HEK293 (cell line): ENCODE measurements around the gene SPATA21.

Experiments used
- CTCF ChIA-PET: fragments of 350-600 bp; formaldehyde crosslinking; extraction: SDS; loops from one replicate; lab custom pipeline; 2021; ENCODE audit warnings: antibody characterized with exemption; lab: Yijun Ruan, JAX
- POLR2A ChIA-PET: fragments of 300-600 bp; formaldehyde crosslinking; extraction: SDS; loops from one replicate; lab custom pipeline; 2020; ENCODE audit warnings: antibody characterized with exemption, inconsistent platforms; lab: Yijun Ruan, JAX
- H3K27ac ChIP-seq: fragments of 200-500 bp; sonication (Bioruptor generic); 2 replicates; pipeline ENCODE4 v1.5.1; 2014; ENCODE audit warnings: low read depth, low read length, control low read depth, inconsistent platforms; ENCODE audit errors: extremely low read depth
- H3K36me3 ChIP-seq, 2 experiments: fragments of 200-500 bp in 1 of 2; sonication (Bioruptor generic) in 1 of 2; 1 replicate in 1 of 2; 2 replicates in 1 of 2; pipeline ENCODE4 v1.5.1; 2014 to 2017; ENCODE audit warnings: inconsistent platforms in 2 of 2, low read length in 2 of 2; ENCODE audit not compliant: control insufficient read depth in 2 of 2, insufficient read depth in 1 of 2
- H3K4me1 ChIP-seq: fragments of 200-500 bp; sonication (Bioruptor generic); 2 replicates; pipeline ENCODE4 v1.5.1; 2014; ENCODE audit warnings: mild to moderate bottlenecking, low read length, inconsistent platforms; ENCODE audit not compliant: control insufficient read depth, insufficient read depth
- H3K4me3 ChIP-seq: 2 replicates; pipeline ENCODE4 v1.5.1; 2011; ENCODE audit warnings: low read depth, mild to moderate bottlenecking, control low read depth, low read length, moderate library complexity
- H3K9me3 ChIP-seq: fragments of 200-500 bp; sonication (Bioruptor generic); 2 replicates; pipeline ENCODE4 v1.5.1; 2014; ENCODE audit warnings: low read depth, low read length, inconsistent platforms; ENCODE audit not compliant: control insufficient read depth, insufficient read depth
- CTCF ChIP-seq: fragments of 450-650 bp; formaldehyde crosslinking; IDR thresholded peaks from 2 replicates; pipeline ENCODE4 v1.5.1; 2016; ENCODE audit warnings: missing biosample characterization, missing genetic modification characterization
- GLI2 ChIP-seq: fragments of 450-650 bp; formaldehyde crosslinking; IDR thresholded peaks from 2 replicates; pipeline ENCODE4; 2017; ENCODE audit warnings: missing biosample characterization, missing genetic modification characterization, low read depth, borderline replicate concordance
- GLIS1 ChIP-seq: fragments of 450-650 bp; formaldehyde crosslinking; IDR thresholded peaks from 2 replicates; pipeline ENCODE4 v1.5.1; 2016; ENCODE audit warnings: missing biosample characterization, missing genetic modification characterization
- KLF1 ChIP-seq: fragments of 450-650 bp; formaldehyde crosslinking; IDR thresholded peaks from 2 replicates; pipeline ENCODE4 v1.5.1; 2016; ENCODE audit warnings: missing biosample characterization, missing genetic modification characterization
- KLF17 ChIP-seq: fragments of 450-650 bp; formaldehyde crosslinking; IDR thresholded peaks from 2 replicates; pipeline ENCODE4 v1.5.1; 2016; ENCODE audit warnings: missing biosample characterization, missing genetic modification characterization
- OSR2 ChIP-seq: fragments of 450-650 bp; formaldehyde crosslinking; IDR thresholded peaks from 2 replicates; pipeline ENCODE4 v1.5.1; 2016; ENCODE audit warnings: missing biosample characterization, missing genetic modification characterization
- SP3 ChIP-seq: fragments of 450-650 bp; formaldehyde crosslinking; IDR thresholded peaks from 2 replicates; pipeline ENCODE4 v1.5.1; 2016; ENCODE audit warnings: missing biosample characterization, missing genetic modification characterization
- TCF7L2 ChIP-seq: IDR thresholded peaks from 2 replicates; pipeline ENCODE4 v1.6.1; 2011; ENCODE audit warnings: low read depth, mild to moderate bottlenecking, inconsistent platforms, low read length, moderate library complexity, borderline replicate concordance
- WT1 ChIP-seq: fragments of 450-650 bp; formaldehyde crosslinking; IDR thresholded peaks from 2 replicates; pipeline ENCODE4 v1.5.1; 2016; ENCODE audit warnings: missing biosample characterization, missing genetic modification characterization
- ZBTB17 ChIP-seq: fragments of 450-650 bp; formaldehyde crosslinking; IDR thresholded peaks from 2 replicates; pipeline ENCODE4 v1.5.1; 2016; ENCODE audit warnings: missing biosample characterization, missing genetic modification characterization
- ZBTB26 ChIP-seq: fragments of 450-650 bp; formaldehyde crosslinking; optimal IDR thresholded peaks from 2 replicates; pipeline ENCODE3; 2016; ENCODE audit warnings: missing biosample characterization, mild to moderate bottlenecking, missing genetic modification characterization
- ZBTB8A ChIP-seq: fragments of 450-650 bp; formaldehyde crosslinking; IDR thresholded peaks from 2 replicates; pipeline ENCODE4 v1.5.1; 2016; ENCODE audit warnings: missing biosample characterization, missing genetic modification characterization
- ZFP69B ChIP-seq: fragments of 450-650 bp; formaldehyde crosslinking; IDR thresholded peaks from 2 replicates; pipeline ENCODE4 v1.5.1; 2016; ENCODE audit warnings: missing biosample characterization, missing genetic modification characterization
- ZIC2 ChIP-seq: fragments of 450-650 bp; formaldehyde crosslinking; IDR thresholded peaks from 2 replicates; pipeline ENCODE4 v1.5.1; 2016; ENCODE audit warnings: missing biosample characterization, missing genetic modification characterization
- ZNF292 ChIP-seq: fragments of 450-650 bp; formaldehyde crosslinking; IDR thresholded peaks from 2 replicates; pipeline ENCODE4 v1.5.1; 2016; ENCODE audit warnings: low read depth, missing biosample characterization, missing genetic modification characterization, borderline replicate concordance
- ZNF324 ChIP-seq: fragments of 450-650 bp; formaldehyde crosslinking; IDR thresholded peaks from 2 replicates; pipeline ENCODE4 v1.5.1; 2016; ENCODE audit warnings: missing biosample characterization, missing genetic modification characterization
- ZNF366 ChIP-seq: fragments of 450-650 bp; formaldehyde crosslinking; conservative IDR thresholded peaks from 2 replicates; pipeline ENCODE4 v1.5.1; 2016; ENCODE audit warnings: missing biosample characterization, missing genetic modification characterization
- ZNF416 ChIP-seq: fragments of 450-650 bp; formaldehyde crosslinking; IDR thresholded peaks from 2 replicates; pipeline ENCODE4 v1.5.1; 2016; ENCODE audit warnings: missing biosample characterization, missing genetic modification characterization
- ZNF426 ChIP-seq: fragments of 450-650 bp; formaldehyde crosslinking; IDR thresholded peaks from 2 replicates; pipeline ENCODE4 v1.5.1; 2017; ENCODE audit warnings: missing biosample characterization, missing genetic modification characterization, mild to moderate bottlenecking, inconsistent platforms, moderate library complexity
- ZNF548 ChIP-seq: fragments of 450-650 bp; formaldehyde crosslinking; IDR thresholded peaks from 2 replicates; pipeline ENCODE4 v1.5.1; 2016; ENCODE audit warnings: missing biosample characterization, missing genetic modification characterization
- ZNF560 ChIP-seq: fragments of 450-650 bp; formaldehyde crosslinking; IDR thresholded peaks from 2 replicates; pipeline ENCODE4 v1.5.1; 2017; ENCODE audit warnings: missing biosample characterization, missing genetic modification characterization, borderline replicate concordance
- ZNF580 ChIP-seq: fragments of 450-650 bp; formaldehyde crosslinking; IDR thresholded peaks from 2 replicates; pipeline ENCODE4 v1.5.1; 2016; ENCODE audit warnings: missing biosample characterization, missing genetic modification characterization
- ZNF610 ChIP-seq: fragments of 450-650 bp; formaldehyde crosslinking; IDR thresholded peaks from 2 replicates; pipeline ENCODE4 v1.5.1; 2016; ENCODE audit warnings: missing biosample characterization, missing genetic modification characterization, borderline replicate concordance
- ZNF626 ChIP-seq: fragments of 450-650 bp; sonication (Bioruptor Pico); formaldehyde crosslinking; IDR thresholded peaks from 2 replicates; pipeline ENCODE4 v1.5.1; 2018; ENCODE audit warnings: missing biosample characterization, missing genetic modification characterization, inconsistent platforms
- ZNF777 ChIP-seq: fragments of 450-650 bp; formaldehyde crosslinking; IDR thresholded peaks from 2 replicates; pipeline ENCODE4 v1.5.1; 2017; ENCODE audit warnings: missing biosample characterization, missing genetic modification characterization, borderline replicate concordance
- ZNF785 ChIP-seq: fragments of 450-650 bp; formaldehyde crosslinking; IDR thresholded peaks from 2 replicates; pipeline ENCODE4 v1.5.1; 2016; ENCODE audit warnings: missing biosample characterization, missing genetic modification characterization
- ZNF843 ChIP-seq: fragments of 450-650 bp; formaldehyde crosslinking; IDR thresholded peaks from 2 replicates; pipeline ENCODE4 v1.5.1; 2016; ENCODE audit warnings: missing biosample characterization, missing genetic modification characterization
- TF ChIP-seq, protein P1 (sequence below): fragments of 450-650 bp; formaldehyde crosslinking; IDR thresholded peaks from 2 replicates; pipeline ENCODE4 v1.5.1; 2017; ENCODE audit warnings: missing biosample characterization, missing genetic modification characterization

The SPATA21 gene

GRCh38 chr1:16367968-16368890, 69.0 kb downstream of the SPATA21 start (continued):
- TF ChIP-seq ZNF548 = no peak
- TF ChIP-seq ZNF580 = no peak
- TF ChIP-seq TCF7L2 = peak; percentile 31; the same call in 1 of the 2 replicates
- TF ChIP-seq, protein P1, sequence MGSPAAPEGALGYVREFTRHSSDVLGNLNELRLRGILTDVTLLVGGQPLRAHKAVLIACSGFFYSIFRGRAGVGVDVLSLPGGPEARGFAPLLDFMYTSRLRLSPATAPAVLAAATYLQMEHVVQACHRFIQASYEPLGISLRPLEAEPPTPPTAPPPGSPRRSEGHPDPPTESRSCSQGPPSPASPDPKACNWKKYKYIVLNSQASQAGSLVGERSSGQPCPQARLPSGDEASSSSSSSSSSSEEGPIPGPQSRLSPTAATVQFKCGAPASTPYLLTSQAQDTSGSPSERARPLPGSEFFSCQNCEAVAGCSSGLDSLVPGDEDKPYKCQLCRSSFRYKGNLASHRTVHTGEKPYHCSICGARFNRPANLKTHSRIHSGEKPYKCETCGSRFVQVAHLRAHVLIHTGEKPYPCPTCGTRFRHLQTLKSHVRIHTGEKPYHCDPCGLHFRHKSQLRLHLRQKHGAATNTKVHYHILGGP = no peak

- CTCF ChIA-PET = interaction anchor here (1.2 kb wide), 1 partner anchor 253 kb away, joined by 3 read pairs; no protein-coding TSS in a partner anchor
- POLR2A ChIA-PET = interaction anchor here (1.0 to 1.9 kb wide), 4 partner anchors 13 to 73 kb away, joined by 4 to 8 read pairs (median 5); partner anchors contain the start of genes FBXO42 and NECAP2
- no peak for TF ChIP-seq ZNF560 (tag by site-specific recombination)
- TF ChIP-seq ZNF548 = no peak
- TF ChIP-seq ZNF626 (tag by site-specific recombination) = no peak
- no peak for TF ChIP-seq ZNF416
- TF ChIP-seq ZNF843 = peak; percentile 46; the same call in 1 of the 2 replicates
- 0 out of 2 replicates have a peak, but pooled peaks have one; percentile 14 for TF ChIP-seq OSR2 (tag by site-specific recombination)
- peak; percentile 91 for TF ChIP-seq ZBTB26
- peak; percentile 37; the same call in 1 of the 2 replicates for TF ChIP-seq KLF1 (tag by site-specific recombination)
- peak; percentile 32; the same call in 1 of the 2 replicates for TF ChIP-seq ZNF785 (tag by site-specific recombination)
- peak; percentile 96 for TF ChIP-seq ZBTB8A (tag by site-specific recombination)
- TF ChIP-seq GLIS1 (tag by site-specific recombination) = peak; percentile 80
- TF ChIP-seq SP3 (tag by site-specific recombination) = peak; percentile 86
- peak; percentile 98 for TF ChIP-seq ZFP69B (tag by site-specific recombination)
- TF ChIP-seq ZNF324 (tag by site-specific recombination) = peak; percentile 73; the same call in 1 of the 2 replicates
- TF ChIP-seq ZNF426 (tag by site-specific recombination) = no peak
- TF ChIP-seq ZIC2 (tag by site-specific recombination) = 0 out of 2 replicates have a peak, but pooled peaks have one; percentile 23
- TF ChIP-seq KLF17 (tag by site-specific recombination) = peak; percentile 52; the same call in 1 of the 2 replicates
- peak; percentile 73; the same call in 1 of the 2 replicates for TF ChIP-seq CTCF (tag by site-specific recombination)
- no peak for TF ChIP-seq ZNF292 (tag by site-specific recombination)
- no peak for TF ChIP-seq GLI2
- no peak; the same call in 1 of the 2 replicates for TF ChIP-seq WT1 (tag by site-specific recombination)
- peak; percentile 70; the same call in 1 of the 2 replicates for TF ChIP-seq ZNF610 (tag by site-specific recombination)
- no peak for TF ChIP-seq ZNF777 (tag by site-specific recombination)
- TF ChIP-seq ZNF366 (tag by site-specific recombination) = peak; percentile 65
- TF ChIP-seq ZBTB17 = peak; percentile 18; the same call in 1 of the 2 replicates
Measured at GRCh38 chr1:16367258-16367967, 69.8 kb downstream of the SPATA21 start.

More at GRCh38 chr1:16367258-16367967, 69.8 kb downstream of the SPATA21 start:
- H3K27ac ChIP-seq = peak overlapping the region; percentile 93
- peaks cover 9% of the 10 kb centered on the region for H3K4me1 ChIP-seq
- peaks cover 0 to under 1% of the 10 kb centered on the region in 2 experiments; a peak in 2 of 3 replicates for H3K36me3 ChIP-seq
- H3K4me3 ChIP-seq = peak overlapping the region; percentile 97
- no peaks in the 10 kb centered on the region for H3K9me3 ChIP-seq
